HG03060 (cell line): Measurements from ENCODE around the gene PGA4.
"Not testable (repeated sequence)": the region's sequence is repeated elsewhere in the genome, so short reads cannot be mapped to it uniquely, and the experiment has no call there.

ENCODE experiments used
- ATAC-seq: cut with Tn5 transposase; IDR thresholded peaks from one replicate; pipeline ENCODE4 v1.9.1; 2021; ENCODE audit warnings: low read depth, moderate number of reproducible peaks; ENCODE audit not compliant: unreplicated experiment

Gene PGA4

GRCh38 chr11:61248071-61248470, 25.9 kb downstream of the PGA4 start:
- ATAC-seq, result not testable (repeated sequence)

DNA sequence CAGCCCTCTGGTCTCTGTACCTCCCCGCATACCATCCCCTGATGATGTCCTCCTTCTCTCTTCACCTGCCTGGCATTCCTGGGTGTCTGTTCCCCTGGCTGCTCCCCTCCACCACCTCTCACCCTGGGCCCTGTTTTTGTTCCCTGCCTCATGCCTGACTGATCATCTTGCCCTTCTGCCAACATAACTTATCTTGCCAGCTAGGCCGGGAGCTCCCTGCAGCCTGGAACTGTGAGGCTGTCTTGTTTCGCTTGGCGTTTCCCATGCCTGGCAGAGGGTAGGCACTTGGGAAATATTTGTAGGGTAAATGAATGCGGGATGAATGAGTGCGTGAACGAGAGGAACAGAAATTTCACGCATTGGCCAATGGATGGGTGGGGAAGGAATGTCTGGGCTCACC, 27.1 kb downstream of the PGA4 start:
- not testable (repeated sequence) for ATAC-seq

DNA sequence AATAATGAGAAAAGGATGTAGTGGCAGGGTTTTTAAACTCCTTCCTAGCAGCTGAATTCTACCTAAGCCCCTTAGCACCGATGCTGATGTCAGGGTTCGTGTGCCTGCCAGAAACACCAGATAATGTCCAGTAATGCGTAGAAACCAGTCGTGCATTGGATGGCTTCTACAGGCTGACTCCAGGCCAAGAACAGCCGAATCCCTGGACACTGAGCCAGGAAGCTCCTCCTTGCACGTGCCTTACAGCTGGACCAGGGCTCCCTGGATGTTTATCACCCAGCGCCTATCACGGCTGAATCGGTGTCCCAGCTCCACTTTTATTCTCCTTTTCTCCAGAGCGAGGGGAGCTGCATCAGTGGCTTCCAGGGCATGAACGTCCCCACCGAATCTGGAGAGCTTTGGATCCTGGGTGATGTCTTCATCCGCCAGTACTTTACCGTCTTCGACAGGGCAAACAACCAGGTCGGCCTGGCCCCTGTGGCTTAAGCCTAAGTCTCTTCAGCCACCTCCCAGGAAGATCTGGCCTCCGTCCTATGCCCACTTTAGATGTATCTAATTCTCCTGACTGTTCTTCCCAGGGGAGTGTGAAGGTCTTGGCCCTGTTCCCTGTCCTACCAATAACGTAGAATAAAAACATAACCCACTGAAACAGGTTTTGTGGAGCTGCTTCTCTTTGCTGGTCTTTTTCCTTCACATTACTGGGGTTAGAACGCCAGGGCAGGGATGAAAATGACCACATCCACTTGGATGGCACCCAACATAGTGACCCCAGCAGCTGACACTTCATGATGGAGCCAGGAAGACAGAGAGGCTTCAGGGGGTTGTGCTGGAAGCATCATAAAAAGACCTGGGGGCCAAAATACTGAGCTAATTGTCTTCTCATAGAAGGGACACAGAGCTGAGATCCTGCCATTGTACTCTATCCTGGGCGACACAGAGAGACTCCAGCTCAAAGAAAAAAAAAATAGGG, 28.9 kb downstream of the PGA4 start:
- not testable (repeated sequence) for ATAC-seq

DNA sequence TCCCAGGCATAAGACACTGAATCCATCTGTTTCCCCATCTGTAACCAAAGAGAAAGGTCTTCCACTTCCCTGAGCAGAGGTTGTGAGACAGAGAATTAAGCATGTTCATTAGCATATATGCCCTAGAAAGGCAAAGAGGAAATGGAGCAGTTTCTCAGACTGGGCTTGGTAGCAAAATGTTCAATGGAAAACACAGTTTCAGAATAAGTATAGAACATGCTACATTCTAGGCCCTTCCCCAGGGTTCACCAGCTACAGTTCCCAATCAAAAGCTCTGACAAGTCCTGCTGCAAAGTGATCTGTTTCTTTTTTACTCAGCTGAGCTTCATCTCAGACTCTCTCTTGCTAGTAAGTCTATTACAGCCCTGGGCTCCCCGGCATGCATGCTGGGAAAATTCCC, 30.2 kb downstream of the PGA4 start:
- ATAC-seq, result not testable (repeated sequence)

DNA sequence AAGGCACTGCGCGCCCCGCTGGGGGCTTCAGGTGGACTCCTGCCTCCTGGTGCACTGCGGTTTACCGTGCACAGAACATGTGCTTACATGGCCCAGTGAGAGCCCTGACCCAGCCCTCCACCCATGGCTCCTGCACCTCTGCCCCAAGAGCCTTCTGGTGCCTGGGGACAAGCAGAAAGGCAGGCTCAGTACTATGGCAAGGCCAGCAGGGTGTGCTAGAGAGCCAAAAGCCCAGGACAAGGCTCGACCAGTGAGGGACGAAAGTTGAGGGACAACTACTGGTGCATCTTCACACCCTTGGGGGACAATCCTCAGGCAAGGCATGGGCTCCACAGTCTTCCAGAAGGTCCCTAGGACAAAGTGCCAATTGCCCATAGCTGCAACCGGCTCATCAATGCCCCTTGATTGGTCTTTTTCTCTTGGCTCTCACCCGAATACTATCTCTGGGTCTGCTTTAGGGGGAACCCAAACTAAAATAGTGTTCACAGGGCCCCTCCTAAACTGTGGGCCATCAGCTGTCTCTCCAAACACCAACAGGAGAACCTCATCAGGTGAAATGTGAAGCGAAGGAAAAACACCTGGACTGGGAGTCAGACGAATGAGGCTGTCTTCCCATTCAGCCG, 32.4 kb downstream of the PGA4 start:
- ATAC-seq, result no peak

- ATAC-seq, result no peak
Measured at GRCh38 chr11:61256710-61257482, 34.7 kb downstream of the PGA4 start.

DNA sequence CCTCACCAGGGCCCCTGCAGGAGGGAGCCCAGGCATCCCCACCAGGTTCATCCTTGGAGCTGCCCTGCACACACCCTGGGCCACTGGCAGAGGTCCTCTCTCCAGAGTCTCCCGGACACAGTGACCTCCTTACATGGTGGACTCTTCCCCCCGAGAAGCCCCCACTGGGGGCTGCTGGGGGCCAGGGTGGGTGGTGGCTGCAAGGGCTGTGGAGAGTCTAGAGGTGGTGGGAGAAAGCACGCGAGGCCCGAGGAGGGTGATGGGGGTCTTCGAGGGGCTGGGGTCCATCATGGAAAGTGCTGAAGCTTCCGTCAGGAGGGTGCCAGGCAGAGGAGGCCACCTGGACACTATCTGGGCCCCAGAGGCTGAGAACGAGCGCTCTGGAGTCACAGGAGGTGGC, 36.4 kb downstream of the PGA4 start:
- ATAC-seq, result no peak

- no peak for ATAC-seq
Measured at GRCh38 chr11:61259363-61259762, 37.2 kb downstream of the PGA4 start.

GRCh38 chr11:61264371-61264770, 42.2 kb downstream of the PGA4 start:
- no peak for ATAC-seq

GRCh38 chr11:61264795-61265194, 42.6 kb downstream of the PGA4 start:
- ATAC-seq, result no peak

- no peak for ATAC-seq
Measured at GRCh38 chr11:61265357-61265756, 43.2 kb downstream of the PGA4 start.

GRCh38 chr11:61266602-61267001, 44.5 kb downstream of the PGA4 start:
- no peak for ATAC-seq

GRCh38 chr11:61267437-61267841, 45.3 kb downstream of the PGA4 start:
- no peak for ATAC-seq

DNA sequence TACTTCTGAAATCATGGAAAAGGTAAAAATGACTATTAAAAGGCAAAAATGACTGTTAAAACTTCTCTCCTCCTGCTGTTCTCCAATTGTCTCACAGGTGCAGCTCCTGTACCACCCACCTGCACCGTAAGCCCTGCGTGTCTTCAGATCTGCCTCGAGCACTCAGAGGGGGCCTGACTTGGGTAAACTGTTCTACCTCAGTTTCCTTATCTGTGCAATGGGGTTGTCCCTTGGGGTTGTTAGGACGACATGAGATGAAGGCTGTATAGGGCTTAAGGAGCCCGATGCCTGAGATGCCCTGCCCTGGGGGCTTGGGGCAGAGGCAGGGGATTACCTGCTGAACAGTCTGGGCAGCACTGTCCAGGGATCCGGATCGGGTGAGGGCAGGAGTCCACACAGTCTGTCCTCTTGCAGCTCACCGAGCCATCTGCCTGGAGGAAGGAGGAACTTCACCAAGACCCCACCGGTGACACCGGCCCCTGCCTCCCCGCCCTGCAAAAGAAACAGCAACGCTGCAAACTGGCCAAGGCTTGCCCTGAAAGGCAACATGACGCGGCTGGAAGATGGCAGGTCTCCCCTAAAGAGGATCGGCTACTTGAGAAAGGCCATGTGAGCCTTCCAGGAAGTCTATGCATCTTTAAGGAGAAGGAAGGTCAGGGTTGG, 46.6 kb downstream of the PGA4 start:
- no peak for ATAC-seq

GRCh38 chr11:61270354-61271076, 48.4 kb downstream of the PGA4 start:
- ATAC-seq, result no peak

- no peak for ATAC-seq
Measured at GRCh38 chr11:61272731-61273130, 50.6 kb downstream of the PGA4 start.

DNA sequence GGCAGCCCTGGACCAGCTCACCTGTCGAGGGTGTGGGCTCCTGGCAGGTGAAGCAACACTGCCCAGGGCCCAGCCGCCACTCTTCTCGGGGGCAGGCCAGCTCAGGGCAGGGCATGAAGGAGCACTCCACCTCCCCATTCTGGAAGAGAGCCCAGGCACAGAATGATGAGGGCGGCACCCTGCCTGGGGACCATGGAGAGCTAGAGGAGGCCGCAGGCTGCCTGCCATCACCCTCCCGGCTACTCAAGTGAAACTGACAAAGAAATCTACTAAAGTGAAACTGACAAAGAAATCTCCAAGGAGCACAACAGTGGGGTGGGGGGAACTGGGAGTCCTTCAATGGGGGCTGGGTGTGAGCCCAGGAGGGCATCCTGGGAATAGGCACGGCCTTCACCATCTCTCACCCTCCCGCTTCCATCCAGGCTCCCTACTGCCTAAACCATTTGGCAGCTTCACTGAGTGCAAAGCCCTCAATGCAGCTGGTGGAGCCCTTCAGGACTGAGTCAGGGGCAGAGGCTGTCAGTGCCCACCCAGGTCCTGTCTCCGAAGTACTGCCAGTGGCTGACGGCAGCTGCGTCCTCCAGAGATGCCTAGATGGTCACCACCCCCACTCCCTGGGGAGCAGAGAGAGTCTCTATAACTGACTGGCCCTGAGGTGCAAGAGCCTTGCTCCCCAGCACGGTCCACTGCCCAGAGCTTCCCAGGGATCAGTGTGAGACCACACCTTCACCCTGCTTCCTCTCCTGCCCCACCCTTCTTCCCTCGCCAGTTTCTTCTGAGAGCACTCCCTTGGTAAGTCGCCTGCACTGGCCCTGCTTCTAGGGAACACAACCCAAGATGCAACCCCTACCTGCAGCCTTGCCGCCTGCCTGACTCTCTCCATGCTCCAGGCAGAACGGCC, 51.3 kb downstream of the PGA4 start:
- ATAC-seq, result no peak

- ATAC-seq, result no peak
Measured at GRCh38 chr11:61274084-61274483, 51.9 kb downstream of the PGA4 start.

DNA sequence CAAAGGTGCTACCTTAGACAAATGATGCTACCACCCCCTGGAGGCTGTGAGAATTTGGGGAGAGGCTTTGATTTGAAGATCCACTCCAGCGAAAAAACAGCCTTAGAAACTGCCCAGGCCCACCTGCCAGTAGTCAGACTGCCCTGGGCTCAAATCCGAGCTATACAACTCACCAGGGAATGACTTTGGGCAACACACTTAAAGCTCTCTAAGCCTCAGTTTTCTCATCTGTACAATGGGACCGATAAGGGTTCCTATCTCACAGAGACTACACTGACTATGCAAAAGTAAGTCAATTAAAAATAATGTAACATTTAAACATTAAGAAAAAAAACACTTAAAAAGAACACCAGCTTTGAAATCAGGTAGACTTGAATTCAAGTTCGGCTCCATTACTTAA, 53.0 kb downstream of the PGA4 start:
- ATAC-seq, result no peak
